ENCODE results near the gene ANO7. TPM values are rescaled to one million over a fixed set of nuclear protein-coding genes. Genes with fewer than 3 reads are reported as not detected.

ANO7 gene
- total RNA-seq, 1 donor from 2014 or later, result 2.2 TPM

DNA sequence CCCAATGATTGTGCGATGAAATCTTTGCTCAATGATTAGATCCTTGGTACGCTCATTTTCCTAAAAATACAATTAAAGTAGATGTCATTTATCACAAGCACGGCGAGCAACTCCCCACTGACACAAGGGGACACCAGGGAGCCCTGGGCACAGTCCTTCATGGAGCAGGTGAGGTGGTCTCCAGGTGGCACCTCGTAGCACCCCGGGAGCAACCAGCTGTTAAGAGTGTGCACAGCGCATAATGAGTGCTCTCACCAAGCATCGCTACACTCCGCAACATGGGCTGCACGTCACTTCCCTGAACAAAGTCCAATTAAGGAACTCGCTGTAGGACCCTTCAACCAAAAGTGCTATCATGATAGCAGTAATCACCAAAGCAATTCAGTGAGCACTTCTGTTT, 59.8 kb downstream of the ANO7 start:
- no peak overlapping the region for H3K4me3 Mint-ChIP-seq (ENCODE audit: unreplicated experiment)
- TF ChIP-seq, protein P1, sequence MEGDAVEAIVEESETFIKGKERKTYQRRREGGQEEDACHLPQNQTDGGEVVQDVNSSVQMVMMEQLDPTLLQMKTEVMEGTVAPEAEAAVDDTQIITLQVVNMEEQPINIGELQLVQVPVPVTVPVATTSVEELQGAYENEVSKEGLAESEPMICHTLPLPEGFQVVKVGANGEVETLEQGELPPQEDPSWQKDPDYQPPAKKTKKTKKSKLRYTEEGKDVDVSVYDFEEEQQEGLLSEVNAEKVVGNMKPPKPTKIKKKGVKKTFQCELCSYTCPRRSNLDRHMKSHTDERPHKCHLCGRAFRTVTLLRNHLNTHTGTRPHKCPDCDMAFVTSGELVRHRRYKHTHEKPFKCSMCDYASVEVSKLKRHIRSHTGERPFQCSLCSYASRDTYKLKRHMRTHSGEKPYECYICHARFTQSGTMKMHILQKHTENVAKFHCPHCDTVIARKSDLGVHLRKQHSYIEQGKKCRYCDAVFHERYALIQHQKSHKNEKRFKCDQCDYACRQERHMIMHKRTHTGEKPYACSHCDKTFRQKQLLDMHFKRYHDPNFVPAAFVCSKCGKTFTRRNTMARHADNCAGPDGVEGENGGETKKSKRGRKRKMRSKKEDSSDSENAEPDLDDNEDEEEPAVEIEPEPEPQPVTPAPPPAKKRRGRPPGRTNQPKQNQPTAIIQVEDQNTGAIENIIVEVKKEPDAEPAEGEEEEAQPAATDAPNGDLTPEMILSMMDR (IDR thresholded peaks at IDR 0.05), result no peak
- no peaks in the 10 kb centered on the region for H3K9me3 Mint-ChIP-seq (ENCODE audit: low read depth)
- DNase-seq (ENCODE audit: low spot score), result no peak
- H3K27ac Mint-ChIP-seq (ENCODE audit: unreplicated experiment), result no peak overlapping the region
- H3K4me1 Mint-ChIP-seq (ENCODE audit: low read depth), result no peaks in the 10 kb centered on the region
- H3K27me3 Mint-ChIP-seq (ENCODE audit: low read depth), result no peaks in the 10 kb centered on the region
- H3K36me3 Mint-ChIP-seq (ENCODE audit: low read depth), result peaks cover 69% of the 10 kb centered on the region

DNA sequence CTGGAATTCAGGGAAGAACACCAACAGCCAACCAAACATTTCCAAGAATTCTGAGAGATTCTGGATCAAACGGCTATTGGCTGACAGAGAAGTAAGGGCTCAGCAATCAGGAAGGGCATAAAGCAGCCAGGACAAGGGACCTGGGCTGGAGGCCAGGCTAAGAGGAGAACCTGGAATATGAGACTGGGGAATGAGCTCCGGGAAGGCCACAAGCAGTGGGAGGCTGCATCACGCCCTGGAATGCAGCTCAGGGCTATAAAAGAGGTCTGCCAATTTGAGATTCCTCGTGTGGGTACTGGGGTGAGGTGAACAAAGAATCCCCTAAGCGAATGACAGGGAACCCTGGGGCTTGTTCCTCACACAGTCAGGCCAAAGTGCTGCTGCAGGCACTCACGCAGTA, 60.4 kb downstream of the ANO7 start:
- Mint-ChIP-seq H3K36me3 (ENCODE audit: low read depth) (peaks cover 70% of the 10 kb centered on the region), H3K9me3 (ENCODE audit: low read depth) (no peaks in the 10 kb centered on the region), H3K4me1 (ENCODE audit: low read depth) (no peaks in the 10 kb centered on the region), H3K27ac (ENCODE audit: unreplicated experiment) (peak overlapping the region; percentile 2), H3K4me3 (ENCODE audit: unreplicated experiment) (no peak overlapping the region), H3K27me3 (ENCODE audit: low read depth) (no peaks in the 10 kb centered on the region)
- no peak for DNase-seq (ENCODE audit: low spot score)
- TF ChIP-seq, protein P1 (IDR thresholded peaks at IDR 0.05), result no peak

DNA sequence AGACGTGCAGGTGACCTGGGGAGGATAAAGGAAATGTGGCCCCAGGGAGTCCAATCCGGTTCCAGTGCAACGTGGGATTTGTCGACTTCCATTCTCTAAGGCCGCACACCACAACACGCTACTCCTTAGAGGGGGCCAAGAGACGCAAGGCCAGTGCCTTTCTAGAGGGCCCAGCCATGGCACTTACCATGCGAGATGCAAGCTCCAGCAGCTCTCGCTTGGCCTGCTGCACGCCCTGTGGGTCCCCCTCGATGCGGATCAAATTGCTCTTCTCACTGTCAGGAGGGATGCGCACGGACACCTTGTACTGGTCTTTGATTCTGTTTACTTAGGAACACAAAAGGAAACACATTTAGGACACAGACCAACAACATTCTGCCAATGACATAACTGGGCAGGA, 61.2 kb downstream of the ANO7 start:
- Mint-ChIP-seq H3K4me1 (ENCODE audit: low read depth) (no peaks in the 10 kb centered on the region), H3K27ac (ENCODE audit: unreplicated experiment) (no peak overlapping the region), H3K9me3 (ENCODE audit: low read depth) (no peaks in the 10 kb centered on the region), H3K27me3 (ENCODE audit: low read depth) (no peaks in the 10 kb centered on the region), H3K36me3 (ENCODE audit: low read depth) (peaks cover 64% of the 10 kb centered on the region), H3K4me3 (ENCODE audit: unreplicated experiment) (no peak overlapping the region)
- TF ChIP-seq, protein P1 (IDR thresholded peaks at IDR 0.05), result no peak
- no peak for DNase-seq (ENCODE audit: low spot score)

DNA sequence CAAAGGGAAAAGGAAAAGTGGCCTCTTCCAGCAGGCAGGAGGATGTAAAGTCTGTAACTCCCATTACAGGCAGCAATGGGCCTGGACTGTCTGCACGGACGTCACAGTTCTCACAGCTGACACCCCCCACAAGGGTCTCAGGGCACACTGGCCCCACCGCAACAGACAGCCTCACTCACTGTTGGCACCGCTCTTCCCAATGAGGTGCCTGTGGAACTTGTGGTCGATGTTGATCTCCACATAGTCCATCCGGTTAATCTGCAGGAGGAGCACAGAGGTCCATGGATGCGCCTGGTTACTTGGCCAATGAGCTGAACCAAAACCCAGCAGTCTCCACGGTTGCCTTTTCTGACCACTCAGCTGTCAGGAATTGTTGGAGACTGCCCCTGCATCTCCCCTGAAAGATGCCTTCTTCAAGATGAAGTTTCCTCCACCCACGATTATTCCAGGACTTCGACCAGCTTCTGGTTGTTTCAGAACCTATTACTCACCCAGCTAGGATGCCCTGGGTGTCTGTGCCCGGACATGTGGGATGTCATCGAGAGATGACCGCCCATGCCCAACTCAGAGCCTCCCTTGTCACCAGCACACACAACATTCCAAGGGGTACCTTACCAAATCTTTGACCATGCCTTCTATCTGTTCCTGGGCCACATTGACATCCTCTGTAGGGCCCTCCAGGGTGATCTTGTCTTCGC, 64.5 kb downstream of the ANO7 start:
- Mint-ChIP-seq H3K4me3 (ENCODE audit: unreplicated experiment) (no peak overlapping the region), H3K36me3 (ENCODE audit: low read depth) (peaks cover 59% of the 10 kb centered on the region)
- no peak for DNase-seq (ENCODE audit: low spot score)

DNA sequence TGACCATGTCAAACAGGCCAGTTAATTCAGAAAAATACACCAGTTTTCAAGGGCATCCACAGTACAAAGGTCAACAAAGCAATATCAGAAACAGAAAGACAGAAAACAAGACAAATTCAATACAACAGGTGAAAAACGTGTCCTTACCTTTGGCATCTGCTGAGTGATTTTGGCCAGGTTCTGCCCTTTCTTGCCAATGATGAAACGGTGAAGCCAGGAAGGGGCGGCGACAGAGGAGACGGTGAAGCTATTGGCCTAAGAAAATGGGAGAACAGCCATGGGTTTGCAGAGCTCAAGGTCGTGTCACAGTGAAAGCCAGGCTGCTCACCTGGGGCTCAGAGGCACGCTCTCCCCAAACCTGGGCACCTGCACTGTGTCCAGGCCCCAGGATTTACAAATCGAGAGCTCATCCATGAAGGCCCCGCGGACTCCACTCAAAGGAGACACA, 66.5 kb downstream of the ANO7 start:
- Mint-ChIP-seq H3K27me3 (ENCODE audit: low read depth) (no peaks in the 10 kb centered on the region), H3K36me3 (ENCODE audit: low read depth) (peaks cover 45% of the 10 kb centered on the region), H3K4me3 (ENCODE audit: unreplicated experiment) (no peak overlapping the region), H3K9me3 (ENCODE audit: low read depth) (no peaks in the 10 kb centered on the region), H3K27ac (ENCODE audit: unreplicated experiment) (no peak overlapping the region), H3K4me1 (ENCODE audit: low read depth) (peaks cover 10% of the 10 kb centered on the region)
- no peak for DNase-seq (ENCODE audit: low spot score)
- TF ChIP-seq, protein P1 (IDR thresholded peaks at IDR 0.05), result no peak

More for the DNA sequence above, 64.5 kb downstream of the ANO7 start:
- Mint-ChIP-seq H3K27me3 (ENCODE audit: low read depth) (no peaks in the 10 kb centered on the region), H3K4me1 (ENCODE audit: low read depth) (peaks cover 5% of the 10 kb centered on the region), H3K9me3 (ENCODE audit: low read depth) (no peaks in the 10 kb centered on the region), H3K27ac (ENCODE audit: unreplicated experiment) (no peak overlapping the region)
- TF ChIP-seq, protein P1 (IDR thresholded peaks at IDR 0.05), result no peak
